Hepatocyte (in vitro differentiated cells): ENCODE measurements around the gene DHRS4. TPM values are rescaled to one million over a fixed set of nuclear protein-coding genes. Genes with fewer than 3 reads are reported as not detected.

Source experiments
- DNase-seq: peaks from one replicate; pipeline ENCODE4 v3.0.0-alpha.2; 2016; ENCODE audit warnings: low spot score
- H2AFZ ChIP-seq: fragments of 200-600 bp; sonication (generic); 2 replicates; pipeline ENCODE4 v1.6.0; 2016; ENCODE audit warnings: antibody characterized with exemption, mild to moderate bottlenecking
- H3K27ac ChIP-seq: fragments of 200-600 bp; sonication (generic); 2 replicates; pipeline ENCODE4 v1.5.1; 2016; ENCODE audit warnings: mild to moderate bottlenecking
- H3K27me3 ChIP-seq: fragments of 200-600 bp; sonication (generic); 2 replicates; pipeline ENCODE4 v1.6.1; 2016
- H3K36me3 ChIP-seq: fragments of 200-600 bp; sonication (generic); replicated peaks from 2 replicates; pipeline ENCODE4 v1.5.1; 2016; ENCODE audit warnings: low read depth; ENCODE audit not compliant: insufficient read depth
- H3K4me1 ChIP-seq: fragments of 200-600 bp; sonication (generic); 2 replicates; pipeline ENCODE4 v1.5.1; 2016; ENCODE audit warnings: mild to moderate bottlenecking, moderate library complexity; ENCODE audit not compliant: insufficient read depth
- H3K4me2 ChIP-seq: fragments of 200-600 bp; sonication (generic); 2 replicates; pipeline ENCODE4 v1.6.0; 2016
- H3K4me3 ChIP-seq: fragments of 200-600 bp; sonication (generic); 2 replicates; pipeline ENCODE4 v1.5.1; 2016; ENCODE audit warnings: mild to moderate bottlenecking
- H3K79me2 ChIP-seq: fragments of 200-600 bp; sonication (generic); 2 replicates; pipeline ENCODE4 v1.6.0; 2017; ENCODE audit warnings: mild to moderate bottlenecking
- H3K9me2 ChIP-seq: fragments of 200-600 bp; sonication (generic); replicated peaks from 2 replicates; pipeline ENCODE4 v1.6.0; 2017; ENCODE audit warnings: mild to moderate bottlenecking; ENCODE audit not compliant: insufficient read depth
- H3K9me3 ChIP-seq: fragments of 200-600 bp; sonication (generic); 2 replicates; pipeline ENCODE4 v1.5.1; 2016; ENCODE audit warnings: low read depth, mild to moderate bottlenecking
- H4K20me1 ChIP-seq: fragments of 200-600 bp; sonication (generic); 2 replicates; pipeline ENCODE4 v1.6.0; 2016; ENCODE audit warnings: mild to moderate bottlenecking; ENCODE audit not compliant: insufficient read depth, poor library complexity, severe bottlenecking
- CTCF ChIP-seq: fragments of 200-600 bp; sonication (generic); IDR thresholded peaks from 2 replicates; pipeline ENCODE4 v1.5.1; 2016; ENCODE audit warnings: antibody characterized with exemption, mild to moderate bottlenecking; ENCODE audit not compliant: poor library complexity
- EZH2 ChIP-seq: fragments of 200-600 bp; sonication (generic); IDR thresholded peaks from 2 replicates; pipeline ENCODE4 v1.6.1; 2016; ENCODE audit warnings: antibody characterized with exemption, mild to moderate bottlenecking, borderline replicate concordance
- EZH2phosphoT487 ChIP-seq: fragments of 200-600 bp; sonication (generic); IDR thresholded peaks from one replicate; pipeline ENCODE4 v1.6.1; 2018; ENCODE audit warnings: antibody characterized with exemption, mild to moderate bottlenecking, low read depth, moderate library complexity; ENCODE audit not compliant: unreplicated experiment, severe bottlenecking
- WGBS: methylation state at CpG from one replicate; pipeline ENCODE4 v1.1.6; 2016; ENCODE audit warnings: low lambda C conversion rate; ENCODE audit errors: missing lambda C conversion rate; 5-methylcytosine and 5-hydroxymethylcytosine counted together
- polyA plus RNA-seq: library from polyadenylated mRNA; unstranded; fragments of >200 nt; fragmentation: Nextera tagmentation; extraction: Ambion mirVana; gene quantifications from 2 replicates; pipeline ENCODE4 v1.2.1, GENCODE V29; 2016
- total RNA-seq: library from RNA; depleted of rRNA; stranded (reverse); fragments of >200 nt; gene quantifications from 2 replicates; pipeline ENCODE4 v1.2.3, GENCODE V29; 2014

The DHRS4 gene
- total and polyA plus RNA-seq, 2 experiments from 2014 or later, result 38.3 to 47.4 TPM

- TF ChIP-seq CTCF (no peak), EZH2phosphoT487 (no peak), EZH2 (no peak)
- Histone ChIP-seq H3K4me2 (no peak overlapping the region), H3K9me2 (no peaks in the 10 kb centered on the region), H3K4me3 (no peak overlapping the region), H3K27ac (no peak overlapping the region), H3K4me1 (no peaks in the 10 kb centered on the region), H3K36me3 (no peaks in the 10 kb centered on the region), H3K9me3 (no peaks in the 10 kb centered on the region), H3K79me2 (no peaks in the 10 kb centered on the region), H3K27me3 (no peaks in the 10 kb centered on the region), H2AFZ (no peak overlapping the region), H4K20me1 (no peaks in the 10 kb centered on the region)
- DNase-seq, result no peak
- WGBS, result 91% methylated on average over 7 of the region's 7 CpGs
Measured at GRCh38 chr14:23925523-23926075, 28.0 kb upstream of the DHRS4 start.

DNA sequence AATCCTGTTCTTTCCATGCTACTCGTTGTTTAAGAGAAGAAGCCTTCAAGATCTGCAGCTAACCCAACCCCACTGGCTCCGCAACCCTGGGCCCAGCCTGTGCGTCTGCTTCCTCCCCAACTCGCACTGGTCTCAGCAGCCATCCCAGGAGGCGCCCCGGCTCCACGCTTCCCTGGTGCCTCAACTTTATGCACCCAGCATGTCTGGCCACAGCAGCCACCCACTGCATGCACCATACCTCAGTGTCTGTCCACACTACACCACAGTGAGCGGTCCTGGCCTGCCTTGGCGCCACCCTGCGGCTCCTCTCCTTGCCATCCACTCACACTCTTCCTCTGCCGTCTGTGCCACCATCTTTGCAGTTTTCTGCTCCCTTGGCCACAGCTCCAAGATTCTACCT, 27.0 kb upstream of the DHRS4 start:
- no peaks in the 10 kb centered on the region for H3K27me3 ChIP-seq
- H4K20me1 ChIP-seq, result no peaks in the 10 kb centered on the region
- 90% methylated on average over 11 of the region's 11 CpGs for WGBS
- no peak overlapping the region for H3K4me2 ChIP-seq
- no peaks in the 10 kb centered on the region for H3K36me3 ChIP-seq
- no peaks in the 10 kb centered on the region for H3K9me3 ChIP-seq
- H3K9me2 ChIP-seq, result no peaks in the 10 kb centered on the region
- no peak overlapping the region for H3K4me3 ChIP-seq
- H2AFZ ChIP-seq, result no peak overlapping the region
- H3K27ac ChIP-seq, result no peak overlapping the region
- DNase-seq, result no peak
- TF ChIP-seq CTCF (no peak), EZH2phosphoT487 (no peak), EZH2 (no peak)
- H3K79me2 ChIP-seq, result no peaks in the 10 kb centered on the region
- H3K4me1 ChIP-seq, result no peaks in the 10 kb centered on the region

GRCh38 chr14:23929136-23929535, 24.4 kb upstream of the DHRS4 start:
- TF ChIP-seq CTCF, result no peak
- no peak for TF ChIP-seq EZH2
- TF ChIP-seq EZH2phosphoT487, result no peak
- no peak overlapping the region for H3K4me3 ChIP-seq
- no peak overlapping the region for H2AFZ ChIP-seq
- no peaks in the 10 kb centered on the region for H3K4me1 ChIP-seq
- 70% methylated on average over 5 of the region's 5 CpGs for WGBS
- no peak overlapping the region for H3K27ac ChIP-seq
- no peaks in the 10 kb centered on the region for H3K9me2 ChIP-seq
- H3K9me3 ChIP-seq, result no peaks in the 10 kb centered on the region
- H3K4me2 ChIP-seq, result no peak overlapping the region
- no peak for DNase-seq
- no peaks in the 10 kb centered on the region for H3K36me3 ChIP-seq
- H4K20me1 ChIP-seq, result no peaks in the 10 kb centered on the region
- H3K79me2 ChIP-seq, result no peaks in the 10 kb centered on the region
- no peaks in the 10 kb centered on the region for H3K27me3 ChIP-seq
